GM23338 (cell line): ENCODE measurements around the gene TRIM24. TPM values are rescaled to one million over a fixed set of nuclear protein-coding genes. Genes with fewer than 3 reads are reported as not detected.

ENCODE experiments used
- ATAC-seq: fragments of 200-7000 bp; cut with Tn5 transposase; 3 replicates; pipeline ENCODE4 v1.9.1; 2020
- DNase-seq: peaks from one replicate; pipeline ENCODE4 v3.0.0-alpha.2; 2015; ENCODE audit warnings: low spot score
- H2AFZ ChIP-seq: fragments of 200-600 bp; sonication (generic); 2 replicates; pipeline ENCODE4 v1.8.0; 2016; ENCODE audit warnings: antibody characterized with exemption, mild to moderate bottlenecking, moderate library complexity
- H3F3A ChIP-seq: fragments of 200-600 bp; sonication (generic); replicated peaks from 2 replicates; pipeline ENCODE4 v1.8.0; 2017; ENCODE audit warnings: antibody characterized with exemption, mixed run types, low read depth
- H3K27ac ChIP-seq: fragments of 200-600 bp; sonication (generic); 2 replicates; pipeline ENCODE4 v1.6.1; 2016; ENCODE audit warnings: low read depth
- H3K27me3 ChIP-seq: fragments of 200-600 bp; sonication (generic); 2 replicates; pipeline ENCODE4 v1.8.0; 2016; ENCODE audit warnings: mild to moderate bottlenecking, mixed run types, moderate library complexity; ENCODE audit not compliant: insufficient read depth
- H3K36me3 ChIP-seq: fragments of 200-600 bp; sonication (generic); 2 replicates; pipeline ENCODE4 v1.8.0; 2016; ENCODE audit warnings: mild to moderate bottlenecking; ENCODE audit not compliant: insufficient read depth
- H3K4me1 ChIP-seq: fragments of 200-600 bp; sonication (generic); 2 replicates; pipeline ENCODE4 v1.8.0; 2016; ENCODE audit warnings: mild to moderate bottlenecking, moderate library complexity; ENCODE audit not compliant: insufficient read depth
- H3K4me2 ChIP-seq: fragments of 200-600 bp; sonication (generic); 2 replicates; pipeline ENCODE4 v1.7.1; 2017; ENCODE audit warnings: mixed run types
- H3K4me3 ChIP-seq: fragments of 200-600 bp; sonication (generic); 2 replicates; pipeline ENCODE4 v1.6.1; 2016; ENCODE audit warnings: mixed run types
- H3K79me2 ChIP-seq: fragments of 200-600 bp; sonication (generic); replicated peaks from 2 replicates; pipeline ENCODE4 v1.8.0; 2017; ENCODE audit warnings: mild to moderate bottlenecking; ENCODE audit not compliant: insufficient read depth
- H3K9me2 ChIP-seq: fragments of 200-600 bp; sonication (generic); 2 replicates; pipeline ENCODE4 v1.8.0; 2017; ENCODE audit not compliant: insufficient read depth
- H4K20me1 ChIP-seq: fragments of 200-600 bp; sonication (generic); replicated peaks from 2 replicates; pipeline ENCODE4 v1.8.0; 2017; ENCODE audit warnings: mild to moderate bottlenecking; ENCODE audit not compliant: insufficient read depth
- H3K27ac Mint-ChIP-seq: 2 replicates; pipeline ENCODE4 v1.8.0; 2020; ENCODE audit warnings: inconsistent platforms, mild to moderate bottlenecking, moderate library complexity, mixed read lengths
- H3K27me3 Mint-ChIP-seq: 3 replicates; pipeline ENCODE4 v1.8.0; 2022; ENCODE audit warnings: low read depth, mild to moderate bottlenecking, moderate library complexity, mixed read lengths, inconsistent platforms; ENCODE audit not compliant: insufficient read depth, poor library complexity
- H3K36me3 Mint-ChIP-seq: 3 replicates; pipeline ENCODE4 v1.8.0; 2021; ENCODE audit warnings: low read depth, mild to moderate bottlenecking, inconsistent platforms, moderate library complexity, mixed read lengths
- H3K4me1 Mint-ChIP-seq: 3 replicates; pipeline ENCODE4 v1.8.0; 2020; ENCODE audit warnings: mild to moderate bottlenecking, inconsistent platforms, mixed read lengths
- H3K4me3 Mint-ChIP-seq: 3 replicates; pipeline ENCODE4 v1.8.0; 2021; ENCODE audit warnings: moderate library complexity, mild to moderate bottlenecking, inconsistent platforms, mixed read lengths
- H3K9me3 Mint-ChIP-seq: 3 replicates; pipeline ENCODE4 v1.8.0; 2020; ENCODE audit warnings: moderate library complexity, mild to moderate bottlenecking, inconsistent platforms, mixed read lengths
- CTCF ChIP-seq, 2 experiments: fragments of 200-600 bp in 1 of 2; sonication (generic) in 1 of 2; conservative IDR thresholded peaks; 2 replicates each; pipeline versions ENCODE4 v1.5.1 to v1.6.1; 2016 to 2017; ENCODE audit warnings: antibody characterized with exemption in 2 of 2, low read depth in 2 of 2, mild to moderate bottlenecking in 2 of 2, moderate library complexity in 1 of 2
- ETS1 ChIP-seq: IDR thresholded peaks from 2 replicates; pipeline ENCODE4 v1.6.1; 2016; ENCODE audit warnings: antibody characterized with exemption
- EZH2 ChIP-seq: fragments of 200-600 bp; sonication (generic); IDR thresholded peaks from one replicate; pipeline ENCODE4 v1.8.0; 2017; ENCODE audit warnings: antibody characterized with exemption, mild to moderate bottlenecking, low read depth; ENCODE audit not compliant: unreplicated experiment
- NANOG ChIP-seq: IDR thresholded peaks from 2 replicates; pipeline ENCODE4 v1.6.1; 2016; ENCODE audit warnings: antibody characterized with exemption, borderline replicate concordance
- POLR2AphosphoS5 ChIP-seq: IDR thresholded peaks from 2 replicates; pipeline ENCODE4 v1.6.1; 2016; ENCODE audit warnings: antibody characterized with exemption, low read depth
- REST ChIP-seq: IDR thresholded peaks from one replicate; pipeline ENCODE4 v1.6.1; 2018; ENCODE audit warnings: antibody characterized with exemption; ENCODE audit not compliant: unreplicated experiment
- STAT1 ChIP-seq: IDR thresholded peaks from one replicate; pipeline ENCODE4 v1.6.1; 2016; ENCODE audit warnings: antibody characterized with exemption; ENCODE audit not compliant: unreplicated experiment
- ZNF114 ChIP-seq: fragments of 250-450 bp; sonication (Bioruptor Pico); IDR thresholded peaks from 2 replicates; pipeline ENCODE4 v1.5.0; 2020; ENCODE audit warnings: mild to moderate bottlenecking, moderate library complexity
- ZNF331 ChIP-seq: fragments of 250-450 bp; sonication (Bioruptor Pico); IDR thresholded peaks from 2 replicates; pipeline ENCODE4 v1.5.0; 2020; ENCODE audit warnings: low read depth, mild to moderate bottlenecking, moderate library complexity
- ZNF462 ChIP-seq: fragments of 250-450 bp; sonication (Bioruptor Pico); IDR thresholded peaks from 2 replicates; pipeline ENCODE4 v1.5.0; 2020; ENCODE audit warnings: mild to moderate bottlenecking, moderate library complexity
- polyA plus RNA-seq: library from polyadenylated mRNA; unstranded; fragments of >200 nt; fragmentation: Nextera tagmentation; extraction: Ambion mirVana; gene quantifications from 2 replicates; pipeline ENCODE4 v1.2.1, GENCODE V29; 2016
- total RNA-seq: library from RNA; depleted of rRNA; stranded (reverse); fragments of >200 nt; shearing (Covaris generic); gene quantifications from 2 replicates; pipeline ENCODE4 v1.2.3, GENCODE V29; 2014

The TRIM24 gene
- total and polyA plus RNA-seq, 2 experiments from 2014 or later, result 67.0 to 120 TPM

- Mint-ChIP-seq H3K9me3 (no peaks in the 10 kb centered on the region), H3K36me3 (peaks cover 49% of the 10 kb centered on the region), H3K4me1 (peaks cover 60% of the 10 kb centered on the region), H3K27ac (no peak overlapping the region), H3K4me3 (no peak overlapping the region), H3K27me3 (peaks cover 2% of the 10 kb centered on the region)
- DNase-seq, result no peak
- Histone ChIP-seq H3K9me2 (no peaks in the 10 kb centered on the region), H3K36me3 (no peaks in the 10 kb centered on the region; the same call in 1 of the 2 replicates), H4K20me1 (peaks cover 85% of the 10 kb centered on the region), H3K27ac (no peak overlapping the region; the same call in 1 of the 2 replicates), H3F3A (0 out of 2 replicates have a peak, but pooled peaks cover 3% of the 10 kb centered on the region), H3K4me2 (no peak overlapping the region), H3K4me3 (no peak overlapping the region), H2AFZ (no peak overlapping the region), H3K79me2 (peaks cover 100% of the 10 kb centered on the region), H3K4me1 (peaks cover 33% of the 10 kb centered on the region), H3K27me3 (no peaks in the 10 kb centered on the region)
- TF ChIP-seq STAT1 (no peak), ZNF331 (CRISPR knock-in tag) (no peak), ZNF462 (CRISPR knock-in tag) (no peak), EZH2 (no peak), ZNF114 (CRISPR knock-in tag) (no peak), NANOG (no peak), POLR2AphosphoS5 (no peak)
- no peak for ATAC-seq
Measured at GRCh38 chr7:138493535-138493934, 33.5 kb downstream of the TRIM24 start.

DNA sequence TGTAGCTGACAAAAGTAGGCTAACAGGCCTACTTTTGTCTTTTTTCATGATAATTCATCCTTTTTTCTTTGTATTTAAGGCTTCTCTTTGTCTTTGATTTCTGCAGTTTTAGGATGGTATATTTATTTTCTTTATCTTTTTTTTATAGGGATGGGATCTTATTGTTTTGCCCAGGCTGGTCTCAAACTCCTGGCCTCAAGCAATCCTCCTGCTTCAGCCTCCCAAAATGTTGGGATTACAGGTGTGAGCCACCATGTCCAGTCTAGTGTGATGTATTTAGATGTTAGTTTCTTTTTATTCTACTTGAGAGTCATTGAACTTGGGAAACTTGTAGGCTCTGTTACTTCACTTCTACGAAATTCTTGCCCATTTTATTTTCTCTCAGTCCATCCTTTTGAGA is 35.4 kb downstream of the TRIM24 start:
- H3K4me2 ChIP-seq, result no peak overlapping the region
- no peak overlapping the region for H3K27ac ChIP-seq
- H4K20me1 ChIP-seq, result peaks cover 84% of the 10 kb centered on the region
- no peaks in the 10 kb centered on the region for H3K9me2 ChIP-seq
- H3F3A ChIP-seq, result 0 out of 2 replicates have a peak, but pooled peaks cover 4% of the 10 kb centered on the region
- Mint-ChIP-seq H3K4me1 (peaks cover 54% of the 10 kb centered on the region), H3K27ac (no peak overlapping the region), H3K4me3 (no peak overlapping the region), H3K27me3 (peaks cover 2% of the 10 kb centered on the region), H3K9me3 (no peaks in the 10 kb centered on the region), H3K36me3 (peaks cover 50% of the 10 kb centered on the region)
- H3K27me3 ChIP-seq, result no peaks in the 10 kb centered on the region
- H3K4me3 ChIP-seq, result no peak overlapping the region
- no peak overlapping the region for H2AFZ ChIP-seq
- DNase-seq (no peak), ATAC-seq (no peak)
- H3K79me2 ChIP-seq, result peaks cover 100% of the 10 kb centered on the region
- H3K4me1 ChIP-seq, result peaks cover 20% of the 10 kb centered on the region
- H3K36me3 ChIP-seq, result no peaks in the 10 kb centered on the region; the same call in none of the 2 replicates
- no peak for TF ChIP-seq ETS1
- no peak for TF ChIP-seq REST
- TF ChIP-seq CTCF (conservative IDR thresholded peaks at IDR 0.05; ENCODE audit: low read depth in 2 of 2), result no peak
